ENCODE measurements around the gene TTLL8. TPM values are rescaled to one million over a fixed set of nuclear protein-coding genes. Genes with fewer than 3 reads are reported as not detected.

Gene TTLL8
- total and polyA plus RNA-seq, 2 donors (not counting 1 experiment from before 2014, with no cell fraction given), result not detected

- Histone ChIP-seq H3K79me2 (ENCODE audit: control insufficient read depth, insufficient read depth, low read length) (no peaks in the 10 kb centered on the region), H4K20me1 (ENCODE audit: control insufficient read depth, extremely low read depth, insufficient read depth, low read length) (no peaks in the 10 kb centered on the region), H2AFZ (ENCODE audit: low read length) (no peak overlapping the region), H3K4me2 (ENCODE audit: extremely low read depth, insufficient read depth, low read length) (peak overlapping the region; percentile 90), H3K27me3 (ENCODE audit: control insufficient read depth, insufficient read depth, low read length) (no peaks in the 10 kb centered on the region), H3K27ac (ENCODE audit: insufficient read depth, low read length) (peak overlapping the region; percentile 91), H3K36me3 (ENCODE audit: control insufficient read depth, insufficient read depth, low read length) (no peaks in the 10 kb centered on the region), H3K9me3 (ENCODE audit: control insufficient read depth, insufficient read depth, low read depth, low read length) (no peaks in the 10 kb centered on the region), H3K4me3 (replicated peaks in 1 of 4; ENCODE audit: control extremely low read depth in 1 of 4, insufficient read depth in 1 of 4, low read depth in 3 of 4, low read length in 4 of 4) (peak overlapping the region in 3 of 4 experiments; percentile 10 to 64 (median 48)), H3K4me1 (ENCODE audit: control insufficient read depth, extremely low read depth, insufficient read depth, low read length) (peaks cover 26% of the 10 kb centered on the region), H3K9ac (ENCODE audit: insufficient read depth, low read length) (peak overlapping the region; percentile 72)
- TF ChIP-seq, protein P1, sequence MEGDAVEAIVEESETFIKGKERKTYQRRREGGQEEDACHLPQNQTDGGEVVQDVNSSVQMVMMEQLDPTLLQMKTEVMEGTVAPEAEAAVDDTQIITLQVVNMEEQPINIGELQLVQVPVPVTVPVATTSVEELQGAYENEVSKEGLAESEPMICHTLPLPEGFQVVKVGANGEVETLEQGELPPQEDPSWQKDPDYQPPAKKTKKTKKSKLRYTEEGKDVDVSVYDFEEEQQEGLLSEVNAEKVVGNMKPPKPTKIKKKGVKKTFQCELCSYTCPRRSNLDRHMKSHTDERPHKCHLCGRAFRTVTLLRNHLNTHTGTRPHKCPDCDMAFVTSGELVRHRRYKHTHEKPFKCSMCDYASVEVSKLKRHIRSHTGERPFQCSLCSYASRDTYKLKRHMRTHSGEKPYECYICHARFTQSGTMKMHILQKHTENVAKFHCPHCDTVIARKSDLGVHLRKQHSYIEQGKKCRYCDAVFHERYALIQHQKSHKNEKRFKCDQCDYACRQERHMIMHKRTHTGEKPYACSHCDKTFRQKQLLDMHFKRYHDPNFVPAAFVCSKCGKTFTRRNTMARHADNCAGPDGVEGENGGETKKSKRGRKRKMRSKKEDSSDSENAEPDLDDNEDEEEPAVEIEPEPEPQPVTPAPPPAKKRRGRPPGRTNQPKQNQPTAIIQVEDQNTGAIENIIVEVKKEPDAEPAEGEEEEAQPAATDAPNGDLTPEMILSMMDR (conservative IDR thresholded peaks at IDR 0.05 in 1 of 2, IDR thresholded peaks at IDR 0.05 in 1 of 2; ENCODE audit: low read depth in 1 of 2, low read length in 2 of 2), result no peak
- DNase-seq (ENCODE audit: low read depth in 2 of 2), result peak; percentile 94 to 95
Observed at GRCh38 chr22:49970528-49971231, 87.4 kb downstream of the TTLL8 start.

GRCh38 chr22:49969751-49970527, 88.2 kb downstream of the TTLL8 start:
- Histone ChIP-seq H2AFZ (ENCODE audit: low read length) (no peak overlapping the region), H3K4me1 (ENCODE audit: control insufficient read depth, extremely low read depth, insufficient read depth, low read length) (peaks cover 26% of the 10 kb centered on the region), H3K27me3 (ENCODE audit: control insufficient read depth, insufficient read depth, low read length) (no peaks in the 10 kb centered on the region), H3K4me3 (replicated peaks in 1 of 4; ENCODE audit: control extremely low read depth in 1 of 4, insufficient read depth in 1 of 4, low read depth in 3 of 4, low read length in 4 of 4) (no peak overlapping the region), H3K79me2 (ENCODE audit: control insufficient read depth, insufficient read depth, low read length) (peaks cover 1% of the 10 kb centered on the region), H3K36me3 (ENCODE audit: control insufficient read depth, insufficient read depth, low read length) (peaks cover 1% of the 10 kb centered on the region), H3K9me3 (ENCODE audit: control insufficient read depth, insufficient read depth, low read depth, low read length) (no peaks in the 10 kb centered on the region), H4K20me1 (ENCODE audit: control insufficient read depth, extremely low read depth, insufficient read depth, low read length) (no peaks in the 10 kb centered on the region), H3K4me2 (ENCODE audit: extremely low read depth, insufficient read depth, low read length) (no peak overlapping the region), H3K9ac (ENCODE audit: insufficient read depth, low read length) (no peak overlapping the region), H3K27ac (ENCODE audit: insufficient read depth, low read length) (peak overlapping the region; percentile 59)
- DNase-seq (ENCODE audit: low read depth in 2 of 2), result no peak
- TF ChIP-seq, protein P1 (conservative IDR thresholded peaks at IDR 0.05 in 1 of 2, IDR thresholded peaks at IDR 0.05 in 1 of 2; ENCODE audit: low read depth in 1 of 2, low read length in 2 of 2), result no peak
- TF ChIP-seq EZH2 (IDR thresholded peaks at IDR 0.05; ENCODE audit: low read length, missing control alignments), result no peak

GRCh38 chr22:49968831-49969661, 89.1 kb downstream of the TTLL8 start:
- H3K4me3 ChIP-seq (replicated peaks in 1 of 4; ENCODE audit: control extremely low read depth in 1 of 4, insufficient read depth in 1 of 4, low read depth in 3 of 4, low read length in 4 of 4), result no peak overlapping the region
- no peak overlapping the region for H3K27ac ChIP-seq (ENCODE audit: insufficient read depth, low read length)
- H3K79me2 ChIP-seq (ENCODE audit: control insufficient read depth, insufficient read depth, low read length), result peaks cover 9% of the 10 kb centered on the region
- no peak for DNase-seq (ENCODE audit: low read depth in 2 of 2)
- no peaks in the 10 kb centered on the region for H3K9me3 ChIP-seq (ENCODE audit: control insufficient read depth, insufficient read depth, low read depth, low read length)
- no peak overlapping the region for H2AFZ ChIP-seq (ENCODE audit: low read length)
- TF ChIP-seq EZH2 (IDR thresholded peaks at IDR 0.05; ENCODE audit: low read length, missing control alignments), result no peak
- TF ChIP-seq, protein P1 (conservative IDR thresholded peaks at IDR 0.05 in 1 of 2, IDR thresholded peaks at IDR 0.05 in 1 of 2; ENCODE audit: low read depth in 1 of 2, low read length in 2 of 2), result no peak
- no peak overlapping the region for H3K9ac ChIP-seq (ENCODE audit: insufficient read depth, low read length)
- H3K4me2 ChIP-seq (ENCODE audit: extremely low read depth, insufficient read depth, low read length), result no peak overlapping the region
- H3K4me1 ChIP-seq (ENCODE audit: control insufficient read depth, extremely low read depth, insufficient read depth, low read length), result peaks cover 26% of the 10 kb centered on the region
- H3K36me3 ChIP-seq (ENCODE audit: control insufficient read depth, insufficient read depth, low read length), result peaks cover 6% of the 10 kb centered on the region
- H4K20me1 ChIP-seq (ENCODE audit: control insufficient read depth, extremely low read depth, insufficient read depth, low read length), result no peaks in the 10 kb centered on the region
- H3K27me3 ChIP-seq (ENCODE audit: control insufficient read depth, insufficient read depth, low read length), result no peaks in the 10 kb centered on the region

Data from fibroblast of lung (primary cell).